ENCODE measurements around the gene FBXO27. TPM values are rescaled to one million over a fixed set of nuclear protein-coding genes. Genes with fewer than 3 reads are reported as not detected.

Gene FBXO27
- total RNA-seq, 1 donor from 2014 or later = 13.0 TPM

Other genes starting within 250 kb of the FBXO27 start
- gene LGALS7B, start 243.3 kb downstream of the FBXO27 start, total RNA-seq = not detected
- 0.86 TPM for gene LGALS4, start 219.6 kb downstream of the FBXO27 start, total RNA-seq
- 1,260 TPM for gene ECH1, start 200.8 kb downstream of the FBXO27 start, total RNA-seq
- 158 TPM for gene HNRNPL, start 182.6 kb downstream of the FBXO27 start, total RNA-seq
- gene RINL, start 154.3 kb downstream of the FBXO27 start, total RNA-seq = 6.3 TPM
- gene SIRT2, start 132.9 kb downstream of the FBXO27 start, total RNA-seq = 96.2 TPM
- 14.5 TPM for gene NFKBIB, start 132.6 kb downstream of the FBXO27 start, total RNA-seq
- not detected for gene CCER2, start 120.4 kb downstream of the FBXO27 start, total RNA-seq
- gene SARS2, start 101.8 kb downstream of the FBXO27 start, total RNA-seq = 14.5 TPM
- gene MRPS12, start 101.6 kb downstream of the FBXO27 start, total RNA-seq = 74.3 TPM
- 1.7 TPM for gene FBXO17, start 56.8 kb downstream of the FBXO27 start, total RNA-seq
- gene ACP7, start 51.8 kb upstream of the FBXO27 start, total RNA-seq = not detected
- gene PAK4, start 93.2 kb upstream of the FBXO27 start, total RNA-seq = 14.0 TPM
- not detected for gene NCCRP1, start 164.4 kb upstream of the FBXO27 start, total RNA-seq
- not detected for gene SYCN, start 171.7 kb upstream of the FBXO27 start, total RNA-seq
- gene IFNL3, start 212.5 kb upstream of the FBXO27 start, total RNA-seq = not detected
- not detected for gene IFNL4, start 216.3 kb upstream of the FBXO27 start, total RNA-seq
- gene IFNL2, start 235.8 kb upstream of the FBXO27 start, total RNA-seq = not detected

Data from Right ventricle myocardium superior (tissue), 1 donor.